ENCODE measurements around the gene GSN. TPM values are rescaled to one million over a fixed set of nuclear protein-coding genes. Genes with fewer than 3 reads are reported as not detected.

The GSN gene
- total and polyA plus RNA-seq, 9 of the 15 experiments (the other 6 are each of a cell fraction or from before 2014, with no cell fraction given): 0.39 to 16.6 (median 8.2) TPM

DNA sequence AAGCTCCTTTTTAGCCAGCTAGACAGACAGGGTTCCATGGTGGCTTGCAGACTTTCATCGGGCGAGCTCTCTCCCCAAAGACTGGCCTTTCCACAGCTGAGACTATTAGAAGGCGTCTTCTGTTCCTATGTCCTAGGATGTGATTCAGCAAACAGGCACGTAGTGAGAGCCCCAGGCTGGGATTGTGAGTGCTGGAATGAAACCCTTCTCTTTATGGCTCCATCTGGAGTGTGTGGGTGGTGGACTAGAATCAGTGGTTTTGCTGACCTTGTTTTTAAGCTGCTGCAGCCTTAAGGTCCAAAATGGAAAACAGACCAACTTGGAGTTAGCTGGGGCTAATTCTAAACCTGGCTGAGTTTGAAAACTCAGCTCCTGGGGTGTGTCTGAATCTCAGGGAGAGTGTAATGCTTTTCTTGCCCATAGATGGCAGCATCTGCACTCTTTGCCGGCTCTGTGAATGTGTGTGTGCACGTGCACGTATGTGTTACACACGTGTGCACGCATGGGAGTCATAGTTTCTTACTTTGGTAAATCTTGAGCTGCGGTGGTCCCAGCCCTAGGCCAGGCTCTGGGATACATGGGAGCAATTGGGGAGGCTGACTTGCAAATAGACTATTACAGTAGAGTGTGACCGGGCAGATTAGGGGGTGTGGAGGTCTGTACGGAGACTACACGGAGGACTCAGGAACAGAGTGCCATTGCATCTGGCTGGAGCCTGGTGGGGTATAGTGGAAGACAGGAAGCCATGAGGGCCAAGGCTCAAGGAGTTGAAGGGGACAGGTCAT, 10.7 kb downstream of the GSN start:
- FAIRE-seq: peak; percentile 86
- peak overlapping the region; percentile 34; the same call in 1 of the 2 replicates for H3K4me2 ChIP-seq (ENCODE audit: insufficient read depth, low read length)
- TF ChIP-seq HDGF (IDR thresholded peaks at IDR 0.05) (no peak), CBFA2T3 (IDR thresholded peaks at IDR 0.05) (peak; percentile 13; the same call in 1 of the 2 replicates), ZC3H8 (IDR thresholded peaks at IDR 0.05) (no peak), TOE1 (IDR thresholded peaks at IDR 0.05; ENCODE audit: borderline replicate concordance) (peak; percentile 57; the same call in 1 of the 2 replicates), TOE1 (CRISPR knock-in tag; IDR thresholded peaks at IDR 0.05; ENCODE audit: borderline replicate concordance, low read depth) (0 out of 2 replicates have a peak, but pooled peaks have one; percentile 39), HNRNPLL (IDR thresholded peaks at IDR 0.05; ENCODE audit: low read depth, low read length, poor library complexity, severe bottlenecking) (no peak)
- TF ChIP-seq, protein P1, sequence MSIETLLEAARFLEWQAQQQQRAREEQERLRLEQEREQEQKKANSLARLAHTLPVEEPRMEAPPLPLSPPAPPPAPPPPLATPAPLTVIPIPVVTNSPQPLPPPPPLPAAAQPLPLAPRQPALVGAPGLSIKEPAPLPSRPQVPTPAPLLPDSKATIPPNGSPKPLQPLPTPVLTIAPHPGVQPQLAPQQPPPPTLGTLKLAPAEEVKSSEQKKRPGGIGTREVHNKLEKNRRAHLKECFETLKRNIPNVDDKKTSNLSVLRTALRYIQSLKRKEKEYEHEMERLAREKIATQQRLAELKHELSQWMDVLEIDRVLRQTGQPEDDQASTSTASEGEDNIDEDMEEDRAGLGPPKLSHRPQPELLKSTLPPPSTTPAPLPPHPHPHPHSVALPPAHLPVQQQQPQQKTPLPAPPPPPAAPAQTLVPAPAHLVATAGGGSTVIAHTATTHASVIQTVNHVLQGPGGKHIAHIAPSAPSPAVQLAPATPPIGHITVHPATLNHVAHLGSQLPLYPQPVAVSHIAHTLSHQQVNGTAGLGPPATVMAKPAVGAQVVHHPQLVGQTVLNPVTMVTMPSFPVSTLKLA (conservative IDR thresholded peaks at IDR 0.05): peak; percentile 93 to 94
- TF ChIP-seq, protein P2, sequence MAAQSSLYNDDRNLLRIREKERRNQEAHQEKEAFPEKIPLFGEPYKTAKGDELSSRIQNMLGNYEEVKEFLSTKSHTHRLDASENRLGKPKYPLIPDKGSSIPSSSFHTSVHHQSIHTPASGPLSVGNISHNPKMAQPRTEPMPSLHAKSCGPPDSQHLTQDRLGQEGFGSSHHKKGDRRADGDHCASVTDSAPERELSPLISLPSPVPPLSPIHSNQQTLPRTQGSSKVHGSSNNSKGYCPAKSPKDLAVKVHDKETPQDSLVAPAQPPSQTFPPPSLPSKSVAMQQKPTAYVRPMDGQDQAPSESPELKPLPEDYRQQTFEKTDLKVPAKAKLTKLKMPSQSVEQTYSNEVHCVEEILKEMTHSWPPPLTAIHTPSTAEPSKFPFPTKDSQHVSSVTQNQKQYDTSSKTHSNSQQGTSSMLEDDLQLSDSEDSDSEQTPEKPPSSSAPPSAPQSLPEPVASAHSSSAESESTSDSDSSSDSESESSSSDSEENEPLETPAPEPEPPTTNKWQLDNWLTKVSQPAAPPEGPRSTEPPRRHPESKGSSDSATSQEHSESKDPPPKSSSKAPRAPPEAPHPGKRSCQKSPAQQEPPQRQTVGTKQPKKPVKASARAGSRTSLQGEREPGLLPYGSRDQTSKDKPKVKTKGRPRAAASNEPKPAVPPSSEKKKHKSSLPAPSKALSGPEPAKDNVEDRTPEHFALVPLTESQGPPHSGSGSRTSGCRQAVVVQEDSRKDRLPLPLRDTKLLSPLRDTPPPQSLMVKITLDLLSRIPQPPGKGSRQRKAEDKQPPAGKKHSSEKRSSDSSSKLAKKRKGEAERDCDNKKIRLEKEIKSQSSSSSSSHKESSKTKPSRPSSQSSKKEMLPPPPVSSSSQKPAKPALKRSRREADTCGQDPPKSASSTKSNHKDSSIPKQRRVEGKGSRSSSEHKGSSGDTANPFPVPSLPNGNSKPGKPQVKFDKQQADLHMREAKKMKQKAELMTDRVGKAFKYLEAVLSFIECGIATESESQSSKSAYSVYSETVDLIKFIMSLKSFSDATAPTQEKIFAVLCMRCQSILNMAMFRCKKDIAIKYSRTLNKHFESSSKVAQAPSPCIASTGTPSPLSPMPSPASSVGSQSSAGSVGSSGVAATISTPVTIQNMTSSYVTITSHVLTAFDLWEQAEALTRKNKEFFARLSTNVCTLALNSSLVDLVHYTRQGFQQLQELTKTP (IDR thresholded peaks at IDR 0.05; ENCODE audit: low read depth in 1 of 2, partially characterized antibody in 2 of 2): peak in 1 of 2 experiments; percentile 50
- TF ChIP-seq, protein P3, sequence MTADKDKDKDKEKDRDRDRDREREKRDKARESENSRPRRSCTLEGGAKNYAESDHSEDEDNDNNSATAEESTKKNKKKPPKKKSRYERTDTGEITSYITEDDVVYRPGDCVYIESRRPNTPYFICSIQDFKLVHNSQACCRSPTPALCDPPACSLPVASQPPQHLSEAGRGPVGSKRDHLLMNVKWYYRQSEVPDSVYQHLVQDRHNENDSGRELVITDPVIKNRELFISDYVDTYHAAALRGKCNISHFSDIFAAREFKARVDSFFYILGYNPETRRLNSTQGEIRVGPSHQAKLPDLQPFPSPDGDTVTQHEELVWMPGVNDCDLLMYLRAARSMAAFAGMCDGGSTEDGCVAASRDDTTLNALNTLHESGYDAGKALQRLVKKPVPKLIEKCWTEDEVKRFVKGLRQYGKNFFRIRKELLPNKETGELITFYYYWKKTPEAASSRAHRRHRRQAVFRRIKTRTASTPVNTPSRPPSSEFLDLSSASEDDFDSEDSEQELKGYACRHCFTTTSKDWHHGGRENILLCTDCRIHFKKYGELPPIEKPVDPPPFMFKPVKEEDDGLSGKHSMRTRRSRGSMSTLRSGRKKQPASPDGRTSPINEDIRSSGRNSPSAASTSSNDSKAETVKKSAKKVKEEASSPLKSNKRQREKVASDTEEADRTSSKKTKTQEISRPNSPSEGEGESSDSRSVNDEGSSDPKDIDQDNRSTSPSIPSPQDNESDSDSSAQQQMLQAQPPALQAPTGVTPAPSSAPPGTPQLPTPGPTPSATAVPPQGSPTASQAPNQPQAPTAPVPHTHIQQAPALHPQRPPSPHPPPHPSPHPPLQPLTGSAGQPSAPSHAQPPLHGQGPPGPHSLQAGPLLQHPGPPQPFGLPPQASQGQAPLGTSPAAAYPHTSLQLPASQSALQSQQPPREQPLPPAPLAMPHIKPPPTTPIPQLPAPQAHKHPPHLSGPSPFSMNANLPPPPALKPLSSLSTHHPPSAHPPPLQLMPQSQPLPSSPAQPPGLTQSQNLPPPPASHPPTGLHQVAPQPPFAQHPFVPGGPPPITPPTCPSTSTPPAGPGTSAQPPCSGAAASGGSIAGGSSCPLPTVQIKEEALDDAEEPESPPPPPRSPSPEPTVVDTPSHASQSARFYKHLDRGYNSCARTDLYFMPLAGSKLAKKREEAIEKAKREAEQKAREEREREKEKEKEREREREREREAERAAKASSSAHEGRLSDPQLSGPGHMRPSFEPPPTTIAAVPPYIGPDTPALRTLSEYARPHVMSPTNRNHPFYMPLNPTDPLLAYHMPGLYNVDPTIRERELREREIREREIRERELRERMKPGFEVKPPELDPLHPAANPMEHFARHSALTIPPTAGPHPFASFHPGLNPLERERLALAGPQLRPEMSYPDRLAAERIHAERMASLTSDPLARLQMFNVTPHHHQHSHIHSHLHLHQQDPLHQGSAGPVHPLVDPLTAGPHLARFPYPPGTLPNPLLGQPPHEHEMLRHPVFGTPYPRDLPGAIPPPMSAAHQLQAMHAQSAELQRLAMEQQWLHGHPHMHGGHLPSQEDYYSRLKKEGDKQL (CRISPR knock-in tag; IDR thresholded peaks at IDR 0.05; ENCODE audit: borderline replicate concordance): 0 out of 2 replicates have a peak, but pooled peaks have one; percentile 42

More for the DNA sequence above, 10.7 kb downstream of the GSN start:
- no peaks in the 10 kb centered on the region for H3K9me1 ChIP-seq (ENCODE audit: control insufficient read depth, insufficient read depth, low read length)
- CTCF ChIA-PET (ENCODE audit: low intra/inter-chr PET ratio): interaction anchor here (1.0 to 1.3 kb wide), 2 partner anchors 41 to 121 kb away, joined by 3 to 11 read pairs; no protein-coding TSS in a partner anchor
- H3K27me3 ChIP-seq (ENCODE audit: control insufficient read depth in 2 of 2, insufficient read depth in 2 of 2, low read length in 2 of 2): no peaks in the 10 kb centered on the region
- in situ Hi-C loops (cut with MboI) (no loop called here), intact Hi-C loops (cut with micrococcal nuclease) (loop anchor here (1.0 to 2.0 kb wide), 4 partner anchors 42 to 122 kb away; no protein-coding TSS in a partner anchor)
- H3K36me3 ChIP-seq (ENCODE audit: control insufficient read depth, insufficient read depth, low read length): no peaks in the 10 kb centered on the region
- H3K9me3 ChIP-seq (replicated peaks; ENCODE audit: control insufficient read depth, insufficient read depth, low read depth, low read length): no peaks in the 10 kb centered on the region
- no TSS peak for BruUV-seq (replicated peaks)
- ATAC-seq (peak; percentile 90), DNase-seq (ENCODE audit: extremely low read depth in 1 of 4, low spot score in 3 of 4) (peak; percentile 60 to 81 (median 64))
- WGBS (ENCODE audit: insufficient coverage, low coverage, missing lambda C conversion rate): 23% methylated on average over 13 of the region's 13 CpGs
- POLR2A ChIA-PET: interaction anchor here (0.7 to 1.8 kb wide), 5 partner anchors 9 to 124 kb away, joined by 3 to 8 read pairs (median 5); partner anchors contain the start of gene GSN
- H3K9ac ChIP-seq (ENCODE audit: insufficient read depth in 1 of 2, low read depth in 2 of 2, low read length in 2 of 2): no peak overlapping the region
- peak overlapping the region; percentile 78 for H2AFZ ChIP-seq (ENCODE audit: low read depth, low read length)
- H3K27ac ChIP-seq (ENCODE audit: extremely low read depth, low read depth, low read length): no peak overlapping the region
- H3K4me1 ChIP-seq (replicated peaks in 1 of 2; ENCODE audit: control insufficient read depth in 2 of 2, insufficient read depth in 2 of 2, low read length in 2 of 2): peaks cover 32 to 36% of the 10 kb centered on the region in 2 experiments
- no peaks in the 10 kb centered on the region for H3K79me2 ChIP-seq (ENCODE audit: control insufficient read depth, insufficient read depth, low read length)
- H3K4me3 ChIP-seq: no peak overlapping the region
- H4K20me1 ChIP-seq (replicated peaks; ENCODE audit: control insufficient read depth, insufficient read depth, low read length): no peaks in the 10 kb centered on the region

Data from K562 (cell line).